HEK293 (cell line): ENCODE results near the gene PPP1R2B.

Experiments used
- ZBTB17 ChIP-seq: fragments of 450-650 bp; formaldehyde crosslinking; IDR thresholded peaks from 2 replicates; pipeline ENCODE4 v1.5.1; 2016; ENCODE audit warnings: missing biosample characterization, missing genetic modification characterization
- ZNF157 ChIP-seq: fragments of 450-650 bp; formaldehyde crosslinking; IDR thresholded peaks from 2 replicates; pipeline ENCODE4 v1.5.1; 2016; ENCODE audit warnings: missing biosample characterization, missing genetic modification characterization
- ZNF48 ChIP-seq: fragments of 450-650 bp; formaldehyde crosslinking; IDR thresholded peaks from 2 replicates; pipeline ENCODE4 v1.5.1; 2016; ENCODE audit warnings: missing biosample characterization, missing genetic modification characterization
- ZNF660 ChIP-seq: fragments of 450-650 bp; IDR thresholded peaks from 2 replicates; pipeline ENCODE4 v1.5.1; 2018; ENCODE audit warnings: missing biosample characterization, mild to moderate bottlenecking, missing genetic modification characterization
- ZNF777 ChIP-seq: fragments of 450-650 bp; formaldehyde crosslinking; IDR thresholded peaks from 2 replicates; pipeline ENCODE4 v1.5.1; 2017; ENCODE audit warnings: missing biosample characterization, missing genetic modification characterization, borderline replicate concordance

GRCh38 chr5:156815988-156816599 lies 34.0 kb upstream of the PPP1R2B start:
- TF ChIP-seq ZNF777 (tag by site-specific recombination) (no peak), ZNF157 (tag by site-specific recombination) (no peak), ZBTB17 (tag by site-specific recombination) (no peak), ZNF48 (tag by site-specific recombination) (no peak), ZNF660 (tag by site-specific recombination) (no peak)
